Spleen (tissue), 11 donors: ENCODE results near the gene OGDH. TPM values are rescaled to one million over a fixed set of nuclear protein-coding genes. Genes with fewer than 3 reads are reported as not detected.
A peak's percentile ranks its signal among the peaks of the same experiment; 100 is the strongest.

ENCODE experiments used
- DNase-seq: peaks from one replicate; pipeline ENCODE4 v3.0.0-alpha.2; 2020
- H3K27ac ChIP-seq, 8 donors: fragments of 200-600 bp; sonication (generic) in 7 of 8; 1 replicate in 4 of 8; 2 replicates in 4 of 8; pipeline versions ENCODE4 v1.5.0 to v1.8.0; 2016 to 2021; ENCODE audit warnings: inconsistent platforms in 4 of 8, mild to moderate bottlenecking in 4 of 8, moderate library complexity in 1 of 8
- H3K27me3 ChIP-seq, 7 donors: fragments of 200-600 bp; sonication (generic) in 6 of 7; replicated peaks in 1 of 7; 1 replicate in 4 of 7; 2 replicates in 3 of 7; pipeline versions ENCODE4 v1.5.0 to v1.8.0; 2016 to 2021; ENCODE audit warnings: inconsistent platforms in 3 of 7, mild to moderate bottlenecking in 1 of 7
- H3K36me3 ChIP-seq, 6 donors: fragments of 200-600 bp; sonication (generic) in 5 of 6; 1 replicate in 4 of 6; 2 replicates in 2 of 6; pipeline versions ENCODE4 v1.5.0 to v1.8.0; 2016 to 2021; ENCODE audit warnings: inconsistent platforms in 2 of 6
- H3K4me1 ChIP-seq, 6 donors: fragments of 200-600 bp; sonication (generic) in 5 of 6; 1 replicate in 3 of 6; 2 replicates in 3 of 6; pipeline versions ENCODE4 v1.5.0 to v1.8.0; 2016 to 2021; ENCODE audit warnings: inconsistent platforms in 3 of 6
- H3K4me3 ChIP-seq, 8 donors: fragments of 200-600 bp; sonication (generic) in 7 of 8; 1 replicate in 4 of 8; 2 replicates in 4 of 8; pipeline versions ENCODE4 v1.5.0 to v1.8.0; 2016 to 2021; ENCODE audit warnings: inconsistent platforms in 4 of 8, mild to moderate bottlenecking in 4 of 8, moderate library complexity in 2 of 8
- H3K9me3 ChIP-seq, 8 donors: fragments of 200-600 bp; sonication (generic) in 7 of 8; 1 replicate in 4 of 8; 2 replicates in 4 of 8; pipeline versions ENCODE4 v1.5.0 to v1.8.0; 2016 to 2021; ENCODE audit warnings: inconsistent platforms in 4 of 8
- CTCF ChIP-seq, 11 experiments: fragments of 200-600 bp in 7 of 11; fragments of 450-650 bp in 4 of 11; sonication (generic) in 4 of 11; IDR thresholded peaks in 8 of 11; conservative IDR thresholded peaks in 3 of 11; 1 replicate in 7 of 11; 2 replicates in 4 of 11; pipeline versions ENCODE4 v1.4.0 to v1.8.0; 2016 to 2021; ENCODE audit warnings: antibody characterized with exemption in 11 of 11, inconsistent platforms in 4 of 11, mild to moderate bottlenecking in 1 of 11
- POLR2A ChIP-seq, 3 donors: fragments of 450-650 bp; IDR thresholded peaks; one replicate each; pipeline ENCODE4 v1.5.1; 2017; ENCODE audit warnings: antibody characterized with exemption in 3 of 3, mild to moderate bottlenecking in 1 of 3
- POLR2AphosphoS5 ChIP-seq, 3 donors: sonication (generic); formaldehyde crosslinking; IDR thresholded peaks; one replicate each; pipeline ENCODE4 v1.5.1; 2017; ENCODE audit warnings: antibody characterized with exemption in 3 of 3
- WGBS, 5 donors: extraction: QIAGEN DNeasy Blood & Tissue Kit in 3 of 5; methylation state at CpG; one replicate each; pipeline versions ENCODE4 v1.1.5 to v1.1.7; 2013 to 2018; 5-methylcytosine and 5-hydroxymethylcytosine counted together
- intact Hi-C: fragments of 100-400 bp; cut with DNase I; formaldehyde crosslinking; loops from one replicate; pipeline ENCODE4 v1.15.0; 2023; ENCODE audit warnings: low total_unique reads
- polyA plus RNA-seq, 3 donors: library from polyadenylated mRNA; stranded (reverse); fragments of 200-250 nt; gene quantifications; one replicate each; pipeline ENCODE4 v1.2.1, GENCODE V29; 2013
- total RNA-seq, 7 donors: library from RNA; depleted of rRNA in 3 of 7; stranded (reverse); fragments of >200 nt in 3 of 7; fragmentation: NEBNext Ultra II Directional in 4 of 7; extraction: Animal tissue kit (Norgen Biotek cat#: 25700) in 4 of 7; gene quantifications; one replicate each; pipeline versions ENCODE4 v1.1.0 to v1.2.1, GENCODE V29; 2016 to 2021
- donor health status: healthy with polysubstance abuse.
- donor health status: DM: no; HTN: no; CAD: no; lungs with moderate emphysema.
- donor health status: DM: no; HTN: no; CAD: no.
- donor health status: Bipolar disorder and iron deficiency.
- donor health status: healthy.
- donor health status: DM: no; HTN: no; CAD: no.
- donor health status: DM: yes; HTN: yes; CAD: no.

The OGDH gene
- total and polyA plus RNA-seq, 10 donors = 15.7 to 120 (median 86.4) TPM

DNA sequence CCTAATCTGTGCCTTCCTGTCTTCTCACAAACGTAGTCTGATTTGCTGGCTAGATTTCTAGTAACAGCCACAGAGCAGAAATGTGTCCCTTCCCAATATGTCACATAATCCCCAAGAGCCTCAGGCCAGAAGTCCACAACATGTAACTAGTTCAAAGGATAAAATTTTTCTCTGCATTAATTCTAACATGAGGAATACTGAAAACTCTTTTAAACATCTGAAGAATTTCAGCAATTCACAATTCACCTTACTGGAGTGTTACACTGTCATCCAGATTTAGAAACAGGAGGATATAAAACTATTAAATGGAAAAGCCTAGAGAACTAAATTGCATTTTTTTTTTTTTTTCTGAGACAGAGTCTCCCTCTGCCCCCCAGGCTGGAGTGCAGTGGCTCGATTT lies 30.2 kb upstream of the OGDH start:
- Histone ChIP-seq H3K36me3 (peaks cover 2 to 81% (median 54%) of the 10 kb centered on the region in 6 donors), H3K27ac (no peak overlapping the region), H3K4me1 (peaks cover 28 to 64% (median 52%) of the 10 kb centered on the region in 6 donors), H3K27me3 (no peaks in the 10 kb centered on the region), H3K4me3 (no peak overlapping the region), H3K9me3 (no peaks in the 10 kb centered on the region)
- WGBS, 5 donors = 69 to 77% (median 71%) methylated on average over 2 of the region's 2 CpGs
- no peak for DNase-seq
- intact Hi-C loops = no loop called here
- TF ChIP-seq CTCF (IDR thresholded peaks at IDR 0.05 in 8 of 11, conservative IDR thresholded peaks at IDR 0.05 in 3 of 11) = no peak
- TF ChIP-seq POLR2A (IDR thresholded peaks at IDR 0.05) = no peak
- no peak for TF ChIP-seq POLR2AphosphoS5 (IDR thresholded peaks at IDR 0.05)

- intact Hi-C loops = loop anchor here (10.0 kb wide), 1 partner anchor 554 kb away; no protein-coding TSS in a partner anchor
- Histone ChIP-seq H3K27me3 (no peaks in the 10 kb centered on the region), H3K36me3 (peaks cover 0 to 50% (median 32%) of the 10 kb centered on the region in 6 donors), H3K4me3 (peak overlapping the region; percentile 75 to 98 (median 86)), H3K9me3 (no peaks in the 10 kb centered on the region), H3K27ac (peak overlapping the region; percentile 94 to 99 (median 98)), H3K4me1 (peaks cover 20 to 51% (median 32%) of the 10 kb centered on the region in 6 donors)
- no peak for TF ChIP-seq CTCF (IDR thresholded peaks at IDR 0.05 in 8 of 11, conservative IDR thresholded peaks at IDR 0.05 in 3 of 11)
- no peak for TF ChIP-seq POLR2AphosphoS5 (IDR thresholded peaks at IDR 0.05)
- TF ChIP-seq POLR2A (IDR thresholded peaks at IDR 0.05) = no peak
- no peak for DNase-seq
- WGBS, 5 donors = 19 to 28% (median 21%) methylated on average over 22 to 30 of the region's 30 CpGs
These were observed 25.2 kb upstream of the OGDH start for GRCh38 chr7:44580945-44581878.

DNA sequence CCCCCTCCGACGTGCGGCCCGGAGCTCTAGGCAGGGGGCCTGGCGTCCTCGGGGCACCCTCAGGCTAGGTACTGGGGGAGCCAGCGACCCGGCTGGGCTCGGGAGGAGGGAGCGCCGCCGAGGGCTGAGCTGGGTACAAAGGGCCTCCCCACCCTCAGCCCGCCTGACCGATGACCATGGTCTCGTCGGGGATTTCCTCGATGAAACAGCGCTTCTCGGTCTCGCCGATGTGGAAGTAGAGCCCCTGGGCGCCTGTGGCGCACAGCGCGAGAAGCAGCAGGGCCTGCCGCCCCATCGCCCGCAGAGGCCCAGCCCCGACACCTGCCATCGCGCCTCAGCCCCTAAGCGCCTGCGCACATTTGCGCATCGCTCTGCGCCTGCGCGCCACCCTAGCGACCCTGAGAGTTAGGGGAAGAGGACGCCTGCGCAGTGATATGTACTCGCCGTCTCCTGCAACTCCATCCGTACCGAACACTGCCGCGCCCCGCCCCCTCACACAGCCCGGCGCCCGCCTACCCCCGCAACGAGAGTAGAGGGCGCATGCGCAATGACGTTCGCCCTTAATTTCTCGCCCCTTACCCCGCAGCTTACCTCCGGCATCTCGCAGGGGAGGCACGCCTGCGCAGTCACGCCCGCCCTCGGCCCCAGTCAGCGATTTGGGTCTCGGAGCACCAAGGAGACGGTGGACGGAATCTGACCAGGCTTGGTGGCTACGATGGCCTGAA lies 24.4 kb upstream of the OGDH start, which contains the start of gene TMED4:
Gene TMED4 (minus strand): TSS at position 353 of the 725 bp plus-strand sequence. CDS start 25 bp downstream, at position 328.
- 0 to 1% (median 0%) methylated on average over 18 to 71 of the region's 71 CpGs for WGBS, 5 donors
- peak within 1 kb of the TSS; percentile 94 to 99 (median 98) for H3K27ac ChIP-seq
- peak within 1 kb of the TSS; percentile 75 to 98 (median 86) for H3K4me3 ChIP-seq
- H3K36me3 ChIP-seq = peaks cover 0 to 42% (median 27%) of the 10 kb centered on the region in 6 donors
- H3K27me3 ChIP-seq = no peaks in the 10 kb centered on the region
- H3K9me3 ChIP-seq = no peaks in the 10 kb centered on the region
- DNase-seq = peak; percentile 100
- intact Hi-C loops = loop anchor here (10.0 kb wide), 1 partner anchor 553 kb away; no protein-coding TSS in a partner anchor
- TF ChIP-seq POLR2A (IDR thresholded peaks at IDR 0.05) = peak in 2 of 3 donors; percentile 82 to 84
- peak; percentile 98 to 99 (median 99) for TF ChIP-seq POLR2AphosphoS5 (IDR thresholded peaks at IDR 0.05)
- TF ChIP-seq CTCF (IDR thresholded peaks at IDR 0.05 in 8 of 11, conservative IDR thresholded peaks at IDR 0.05 in 3 of 11) = peak in 4 of 11 experiments; percentile 18 to 36 (median 24)
- peaks cover 20 to 51% (median 32%) of the 10 kb centered on the region in 6 donors for H3K4me1 ChIP-seq
